ENCODE measurements around the gene REPS1. TPM values are rescaled to one million over a fixed set of nuclear protein-coding genes. Genes with fewer than 3 reads are reported as not detected.

REPS1 gene
- total RNA-seq, 1 donor from 2014 or later, result 70.1 TPM

DNA sequence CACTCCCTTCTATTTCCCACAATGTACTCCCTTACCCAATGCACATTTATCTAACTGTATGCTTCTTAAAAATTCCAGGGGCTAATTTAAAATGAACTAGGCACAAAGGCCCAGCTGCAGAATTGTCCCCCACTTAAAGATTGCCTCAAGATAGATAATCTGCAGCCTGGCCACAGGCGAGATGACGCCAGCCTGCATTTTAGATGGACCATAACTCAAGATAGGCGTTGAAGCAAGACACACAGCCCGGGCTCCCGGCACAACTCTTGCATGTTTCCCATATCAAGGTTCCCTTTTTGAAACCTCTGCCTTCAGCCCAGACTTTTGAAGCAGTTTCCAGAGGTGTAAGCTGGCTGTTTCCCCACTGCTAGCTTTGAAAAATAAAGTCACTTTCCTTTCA, 3.2 kb upstream of the REPS1 start:
- no peaks in the 10 kb centered on the region for H3K9me3 Mint-ChIP-seq
- H3K36me3 Mint-ChIP-seq (ENCODE audit: low read depth), result no peaks in the 10 kb centered on the region
- H3K4me3 Mint-ChIP-seq, result no peak overlapping the region
- H3K4me1 Mint-ChIP-seq, result peaks cover 13% of the 10 kb centered on the region
- intact Hi-C loops (cut with micrococcal nuclease), result no loop called here
- H3K27ac Mint-ChIP-seq, result no peak overlapping the region
- H3K27me3 Mint-ChIP-seq, result peaks cover 9% of the 10 kb centered on the region
- no peak for DNase-seq

DNA sequence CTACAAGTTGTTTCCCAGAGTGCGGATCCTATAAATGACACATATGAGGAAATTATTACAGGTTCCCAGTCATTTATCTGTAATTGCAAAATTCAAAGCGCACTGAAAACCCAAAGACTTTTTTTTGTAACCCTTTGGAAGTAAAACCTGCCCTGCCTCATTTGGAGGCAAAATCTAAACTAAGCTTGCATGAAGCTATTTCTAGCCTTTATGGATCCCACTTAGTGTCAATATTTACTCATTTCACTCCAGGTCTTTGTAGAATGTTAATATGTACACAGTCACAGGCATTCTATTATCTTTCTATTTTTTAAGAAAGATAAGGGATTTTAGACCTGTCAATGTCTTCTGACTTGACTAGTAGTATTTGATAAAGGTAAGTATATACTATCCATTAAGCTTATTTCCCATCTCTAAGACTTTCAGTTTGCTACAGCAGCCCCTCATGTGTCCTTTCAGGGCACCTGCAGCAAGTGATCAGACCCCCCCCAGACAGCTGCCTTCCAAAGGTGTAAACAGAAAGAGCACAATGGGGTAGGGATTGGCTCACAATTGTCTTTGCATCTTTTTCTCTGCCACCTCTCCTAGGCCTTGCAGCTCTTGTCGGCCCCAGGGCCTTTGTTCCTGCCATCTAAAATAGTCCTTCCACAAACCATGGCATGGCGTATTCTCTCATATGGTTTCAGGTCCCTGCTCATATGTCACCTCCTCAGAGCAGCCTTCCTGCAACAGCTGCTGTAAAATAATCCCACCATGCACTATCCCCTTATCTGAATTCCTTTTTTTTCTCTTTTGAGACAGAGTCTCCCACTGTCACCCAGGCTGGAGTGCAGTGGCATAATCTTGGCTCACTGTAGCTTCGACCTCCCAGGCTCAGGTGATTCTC, 1.3 kb upstream of the REPS1 start:
- intact Hi-C loops (cut with micrococcal nuclease), result loop anchor here (2.0 to 5.0 kb wide), 5 partner anchors 123 to 397 kb away; partner anchors contain the start of genes CITED2 and TXLNB
- no peak for DNase-seq

DNA sequence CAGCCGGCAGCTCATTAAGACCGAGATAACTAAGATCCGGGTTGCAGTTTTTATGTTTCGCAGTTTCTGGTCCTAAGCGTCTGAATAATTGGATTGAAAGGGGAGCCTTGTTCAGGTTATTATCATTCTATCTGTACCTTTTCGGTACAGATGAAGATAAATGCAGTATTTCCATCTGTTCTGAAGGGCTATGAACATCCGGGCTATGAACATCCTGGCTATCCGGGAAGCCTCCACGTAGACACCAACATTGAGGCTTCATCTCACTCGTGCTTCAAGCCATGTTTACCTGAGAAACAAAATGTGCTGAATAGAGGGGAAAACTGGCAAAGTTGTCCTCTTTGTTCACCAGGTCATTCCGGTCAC, 399 bp upstream of the REPS1 start:
- Mint-ChIP-seq H3K4me1 (peaks cover 19% of the 10 kb centered on the region), H3K9me3 (no peaks in the 10 kb centered on the region), H3K4me3 (peak overlapping the region; percentile 91), H3K27ac (peak overlapping the region; percentile 97), H3K36me3 (ENCODE audit: low read depth) (no peaks in the 10 kb centered on the region), H3K27me3 (peaks cover 4% of the 10 kb centered on the region)
- no peak for DNase-seq
- intact Hi-C loops (cut with micrococcal nuclease), result loop anchor here (1.0 to 5.0 kb wide), 9 partner anchors 40 to 396 kb away; partner anchors contain the start of genes ABRACL, CCDC28A, CITED2 and TXLNB

More for the DNA sequence above, 1.3 kb upstream of the REPS1 start:
- peaks cover 19% of the 10 kb centered on the region for H3K4me1 Mint-ChIP-seq
- H3K27ac Mint-ChIP-seq, result no peak overlapping the region
- H3K27me3 Mint-ChIP-seq, result peaks cover 5% of the 10 kb centered on the region
- no peaks in the 10 kb centered on the region for H3K9me3 Mint-ChIP-seq
- no peaks in the 10 kb centered on the region for H3K36me3 Mint-ChIP-seq (ENCODE audit: low read depth)
- no peak overlapping the region for H3K4me3 Mint-ChIP-seq

- H3K4me3 Mint-ChIP-seq, result peak overlapping the region; percentile 88
- no peaks in the 10 kb centered on the region for H3K36me3 Mint-ChIP-seq (ENCODE audit: low read depth)
- intact Hi-C loops (cut with micrococcal nuclease), result loop anchor here (5.0 kb wide), 4 partner anchors 125 to 395 kb away; partner anchors contain the start of gene TXLNB
- no peaks in the 10 kb centered on the region for H3K9me3 Mint-ChIP-seq
- peaks cover 19% of the 10 kb centered on the region for H3K4me1 Mint-ChIP-seq
- peak overlapping the region; percentile 73 for H3K27ac Mint-ChIP-seq
- DNase-seq, result no peak
- H3K27me3 Mint-ChIP-seq, result no peaks in the 10 kb centered on the region
Observed at GRCh38 chr6:138987080-138987642, 892 bp downstream of the REPS1 start.

GRCh38 chr6:138986578-138986977, 1.5 kb downstream of the REPS1 start:
- H3K9me3 Mint-ChIP-seq, result no peaks in the 10 kb centered on the region
- peaks cover 21% of the 10 kb centered on the region for H3K4me1 Mint-ChIP-seq
- DNase-seq, result no peak
- no peaks in the 10 kb centered on the region for H3K36me3 Mint-ChIP-seq (ENCODE audit: low read depth)
- no peaks in the 10 kb centered on the region for H3K27me3 Mint-ChIP-seq
- H3K4me3 Mint-ChIP-seq, result peak overlapping the region; percentile 88
- peak overlapping the region; percentile 73 for H3K27ac Mint-ChIP-seq
- intact Hi-C loops (cut with micrococcal nuclease), result loop anchor here (5.0 kb wide), 4 partner anchors 126 to 394 kb away; partner anchors contain the start of gene TXLNB

- intact Hi-C loops (cut with micrococcal nuclease), result loop anchor here (1.0 kb wide), 1 partner anchor 8 kb away; no protein-coding TSS in a partner anchor
- Mint-ChIP-seq H3K27ac (no peak overlapping the region), H3K4me1 (peaks cover 23% of the 10 kb centered on the region), H3K36me3 (ENCODE audit: low read depth) (no peaks in the 10 kb centered on the region), H3K4me3 (no peak overlapping the region), H3K9me3 (no peaks in the 10 kb centered on the region), H3K27me3 (no peaks in the 10 kb centered on the region)
- DNase-seq, result no peak
Observed at GRCh38 chr6:138981416-138981815, 6.6 kb downstream of the REPS1 start.

DNA sequence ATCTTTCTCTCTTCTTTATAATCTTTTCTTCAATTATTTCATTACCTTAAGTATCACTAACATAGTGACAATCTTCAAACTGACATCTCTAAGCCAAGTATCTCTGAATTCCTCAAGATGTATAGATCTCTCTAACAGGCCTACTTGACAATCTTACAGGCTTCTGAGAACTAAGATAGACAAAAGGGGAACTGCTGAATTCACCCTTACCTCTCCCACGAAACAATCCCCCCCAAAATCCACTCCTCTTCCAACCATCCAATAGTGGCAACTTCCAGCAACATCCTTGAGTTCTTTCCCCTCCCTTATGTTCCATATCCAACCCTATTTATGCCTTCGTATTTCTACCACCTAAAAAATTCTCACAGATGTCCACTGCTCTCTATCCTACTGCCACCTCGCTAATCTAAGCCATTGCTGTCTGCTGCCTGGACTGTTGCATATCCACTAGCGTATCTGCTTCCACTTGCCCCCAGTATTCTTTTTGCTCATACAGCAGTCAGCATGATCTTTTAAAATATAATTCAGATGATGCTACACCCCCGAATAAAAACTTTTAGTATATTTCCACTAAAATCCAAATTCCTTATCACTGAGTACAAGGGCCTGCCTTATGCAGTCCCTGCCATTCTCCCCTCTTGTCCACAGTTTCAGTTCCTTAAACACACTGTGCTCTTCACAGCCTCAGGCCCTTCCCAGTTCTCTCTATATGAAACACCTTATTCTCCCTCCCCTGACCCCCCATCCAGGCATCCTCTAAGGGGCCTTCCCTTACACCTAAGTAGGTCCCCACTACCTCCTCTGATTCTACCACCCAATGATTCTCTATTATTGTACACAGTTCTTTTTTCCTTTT, 8.0 kb downstream of the REPS1 start:
- no peak overlapping the region for H3K27ac Mint-ChIP-seq
- intact Hi-C loops (cut with micrococcal nuclease), result no loop called here
- H3K9me3 Mint-ChIP-seq, result no peaks in the 10 kb centered on the region
- H3K36me3 Mint-ChIP-seq (ENCODE audit: low read depth), result no peaks in the 10 kb centered on the region
- no peak overlapping the region for H3K4me3 Mint-ChIP-seq
- H3K27me3 Mint-ChIP-seq, result no peaks in the 10 kb centered on the region
- peaks cover 17% of the 10 kb centered on the region for H3K4me1 Mint-ChIP-seq
- no peak for DNase-seq

DNA sequence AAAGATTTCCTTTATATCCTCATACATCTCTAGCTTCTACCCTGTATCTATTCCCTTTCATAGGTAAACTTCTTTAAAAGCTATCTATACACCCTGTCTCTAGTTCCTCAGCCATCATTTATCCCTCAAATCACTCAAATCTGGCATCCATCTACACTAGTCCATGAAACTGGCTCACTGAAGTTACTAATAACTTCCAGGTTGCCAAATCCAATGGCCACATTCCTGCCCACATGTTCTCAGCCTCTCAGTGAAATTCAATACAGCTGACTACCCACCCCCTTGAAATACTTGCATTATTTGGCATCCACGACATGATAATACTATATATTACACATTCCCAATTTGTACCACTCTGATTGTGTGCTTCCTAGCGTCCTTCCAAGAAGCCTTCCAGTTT, 8.7 kb downstream of the REPS1 start:
- Mint-ChIP-seq H3K9me3 (no peaks in the 10 kb centered on the region), H3K4me3 (no peak overlapping the region), H3K4me1 (peaks cover 21% of the 10 kb centered on the region), H3K27ac (no peak overlapping the region), H3K36me3 (ENCODE audit: low read depth) (no peaks in the 10 kb centered on the region), H3K27me3 (no peaks in the 10 kb centered on the region)
- DNase-seq, result no peak
- intact Hi-C loops (cut with micrococcal nuclease), result no loop called here

- Mint-ChIP-seq H3K27me3 (no peaks in the 10 kb centered on the region), H3K27ac (no peak overlapping the region), H3K4me1 (peaks cover 22% of the 10 kb centered on the region), H3K36me3 (ENCODE audit: low read depth) (no peaks in the 10 kb centered on the region), H3K9me3 (no peaks in the 10 kb centered on the region), H3K4me3 (no peak overlapping the region)
- intact Hi-C loops (cut with micrococcal nuclease), result no loop called here
- no peak for DNase-seq
Observed at GRCh38 chr6:138978229-138978628, 9.8 kb downstream of the REPS1 start.

GRCh38 chr6:138977646-138978167, 10.3 kb downstream of the REPS1 start:
- Mint-ChIP-seq H3K4me3 (no peak overlapping the region), H3K27me3 (no peaks in the 10 kb centered on the region), H3K36me3 (ENCODE audit: low read depth) (no peaks in the 10 kb centered on the region), H3K27ac (no peak overlapping the region), H3K9me3 (no peaks in the 10 kb centered on the region), H3K4me1 (peaks cover 28% of the 10 kb centered on the region)
- intact Hi-C loops (cut with micrococcal nuclease), result no loop called here
- DNase-seq, result no peak

DNA sequence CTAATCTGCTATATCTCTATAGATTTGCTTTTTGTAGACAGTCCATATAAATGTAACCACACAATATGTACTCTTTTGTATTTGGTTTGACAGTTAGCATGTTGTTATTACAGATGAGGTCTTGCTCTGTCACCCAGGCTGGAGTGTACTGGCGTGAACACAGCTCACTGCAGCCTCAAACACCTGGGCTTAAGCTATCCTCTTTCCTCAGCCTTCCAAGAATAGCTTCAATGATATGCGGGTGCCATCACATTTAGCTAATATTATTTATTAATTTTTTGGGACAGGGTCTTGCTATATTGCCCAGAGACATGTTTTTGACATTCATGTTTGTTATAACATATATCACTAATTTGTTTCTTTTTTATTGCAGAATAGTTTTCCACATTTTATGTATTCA, 10.8 kb downstream of the REPS1 start:
- intact Hi-C loops (cut with micrococcal nuclease), result no loop called here
- Mint-ChIP-seq H3K9me3 (no peaks in the 10 kb centered on the region), H3K27me3 (no peaks in the 10 kb centered on the region), H3K4me1 (peaks cover 28% of the 10 kb centered on the region), H3K4me3 (no peak overlapping the region), H3K27ac (no peak overlapping the region), H3K36me3 (ENCODE audit: low read depth) (no peaks in the 10 kb centered on the region)
- DNase-seq, result no peak

GRCh38 chr6:138975815-138976214, 12.2 kb downstream of the REPS1 start:
- H3K27me3 Mint-ChIP-seq, result no peaks in the 10 kb centered on the region
- peaks cover 36% of the 10 kb centered on the region for H3K4me1 Mint-ChIP-seq
- H3K9me3 Mint-ChIP-seq, result no peaks in the 10 kb centered on the region
- intact Hi-C loops (cut with micrococcal nuclease), result no loop called here
- no peak overlapping the region for H3K27ac Mint-ChIP-seq
- DNase-seq, result no peak
- H3K36me3 Mint-ChIP-seq (ENCODE audit: low read depth), result peaks cover 2% of the 10 kb centered on the region
- H3K4me3 Mint-ChIP-seq, result no peak overlapping the region

- no peak for DNase-seq
- H3K27me3 Mint-ChIP-seq, result no peaks in the 10 kb centered on the region
- H3K36me3 Mint-ChIP-seq (ENCODE audit: low read depth), result peaks cover 6% of the 10 kb centered on the region
- H3K4me3 Mint-ChIP-seq, result no peak overlapping the region
- no peaks in the 10 kb centered on the region for H3K9me3 Mint-ChIP-seq
- intact Hi-C loops (cut with micrococcal nuclease), result loop anchor here (1.0 kb wide), 1 partner anchor 8 kb away; no protein-coding TSS in a partner anchor
- H3K27ac Mint-ChIP-seq, result no peak overlapping the region
- H3K4me1 Mint-ChIP-seq, result peaks cover 35% of the 10 kb centered on the region
Observed at GRCh38 chr6:138973466-138974153, 14.4 kb downstream of the REPS1 start.
